Stimulated activated naive CD8-positive, alpha-beta T cell treated with anti-CD3 and anti-CD28 coated beads, Interleukin-15, Interleukin-2, amounts not matched to agents 100 U/mL and 50 U/mL, for 24 hours (primary cell): ENCODE data around the gene SUMO3.

Source experiments
- ATAC-seq: fragments of 150-1000 bp; cut with Tn5 transposase; one replicate; pipeline ENCODE4 v1.10.0; 2021
- DNase-seq: peaks from one replicate; pipeline ENCODE4 v3.0.0; 2021

SUMO3 gene

DNA sequence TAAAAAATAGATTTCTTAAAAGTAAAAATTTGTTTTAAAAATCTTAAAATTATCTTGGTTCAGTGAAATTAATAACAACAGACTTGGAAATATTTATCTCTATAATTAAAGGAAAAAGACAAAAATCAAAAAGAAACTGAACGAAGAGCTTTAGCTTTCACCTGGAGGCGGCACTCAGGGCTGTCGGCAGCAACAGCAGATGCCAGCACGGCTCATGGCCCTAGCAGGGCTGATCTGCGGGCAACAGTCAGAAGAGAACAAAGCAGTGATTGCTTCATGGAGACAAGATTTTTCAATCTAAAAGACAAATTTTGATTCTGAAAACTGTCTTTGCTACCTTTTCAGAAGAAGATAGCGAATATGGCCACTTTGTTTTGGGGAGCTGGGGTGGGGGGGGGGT lies 38.9 kb downstream of the SUMO3 start:
- DNase-seq (no peak), ATAC-seq (no peak)

GRCh38 chr21:44778499-44778911 lies 39.4 kb downstream of the SUMO3 start:
- ATAC-seq (no peak), DNase-seq (no peak)

- ATAC-seq: no peak
- no peak for DNase-seq
Observed at GRCh38 chr21:44778094-44778493, 39.8 kb downstream of the SUMO3 start.

DNA sequence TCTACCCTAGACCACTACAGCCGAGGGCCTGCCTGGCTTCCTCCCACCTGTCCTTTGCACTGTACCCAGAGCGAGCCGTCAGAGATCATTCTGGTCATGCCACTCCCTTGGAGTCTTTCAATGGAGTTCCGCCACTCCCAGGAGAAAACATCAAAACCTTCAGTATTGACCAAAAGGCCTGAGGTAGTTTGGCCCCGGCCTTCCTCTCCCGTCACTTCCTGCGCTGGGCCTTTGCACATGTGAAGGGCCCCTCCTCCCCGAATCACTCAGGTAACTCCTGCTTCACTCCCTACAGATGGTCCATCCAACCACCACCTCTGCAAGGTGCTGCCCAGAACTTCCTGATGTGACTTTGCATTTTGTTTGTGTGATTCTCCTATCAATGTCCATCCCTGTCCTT lies 42.9 kb downstream of the SUMO3 start:
- DNase-seq (no peak), ATAC-seq (no peak)

DNA sequence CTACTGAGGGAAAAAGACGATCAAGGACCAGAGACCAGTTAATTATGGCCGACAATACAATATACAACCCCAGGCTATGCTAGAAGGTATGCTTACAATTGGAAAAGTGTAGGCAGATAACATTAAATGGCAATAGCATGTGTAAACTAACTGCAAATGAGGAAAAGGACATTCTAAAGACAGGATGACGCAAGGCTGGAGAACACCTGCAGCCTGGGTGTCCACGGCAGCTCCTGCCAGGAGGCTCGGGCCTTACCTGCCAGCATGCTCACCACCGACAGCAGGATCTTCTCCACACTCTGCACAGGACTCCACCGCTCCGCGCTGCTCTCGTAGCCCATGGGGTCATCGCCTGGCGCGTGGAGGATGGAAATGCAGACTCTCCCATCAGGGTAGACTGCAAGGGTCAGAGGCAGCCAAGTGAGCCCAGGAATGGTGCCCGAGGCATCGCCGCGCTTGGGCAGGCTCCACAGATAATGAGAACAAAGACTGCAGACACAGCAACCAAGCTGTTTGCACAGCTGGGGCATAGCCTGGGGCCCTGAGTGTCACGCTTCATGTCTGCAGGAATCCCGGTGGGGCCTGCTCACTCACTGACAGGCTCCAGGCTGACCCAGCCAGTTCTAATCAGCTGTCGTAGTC lies 44.5 kb downstream of the SUMO3 start:
- no peak for DNase-seq
- no peak for ATAC-seq

GRCh38 chr21:44771896-44772525 lies 45.9 kb downstream of the SUMO3 start:
- ATAC-seq: no peak
- no peak for DNase-seq

DNA sequence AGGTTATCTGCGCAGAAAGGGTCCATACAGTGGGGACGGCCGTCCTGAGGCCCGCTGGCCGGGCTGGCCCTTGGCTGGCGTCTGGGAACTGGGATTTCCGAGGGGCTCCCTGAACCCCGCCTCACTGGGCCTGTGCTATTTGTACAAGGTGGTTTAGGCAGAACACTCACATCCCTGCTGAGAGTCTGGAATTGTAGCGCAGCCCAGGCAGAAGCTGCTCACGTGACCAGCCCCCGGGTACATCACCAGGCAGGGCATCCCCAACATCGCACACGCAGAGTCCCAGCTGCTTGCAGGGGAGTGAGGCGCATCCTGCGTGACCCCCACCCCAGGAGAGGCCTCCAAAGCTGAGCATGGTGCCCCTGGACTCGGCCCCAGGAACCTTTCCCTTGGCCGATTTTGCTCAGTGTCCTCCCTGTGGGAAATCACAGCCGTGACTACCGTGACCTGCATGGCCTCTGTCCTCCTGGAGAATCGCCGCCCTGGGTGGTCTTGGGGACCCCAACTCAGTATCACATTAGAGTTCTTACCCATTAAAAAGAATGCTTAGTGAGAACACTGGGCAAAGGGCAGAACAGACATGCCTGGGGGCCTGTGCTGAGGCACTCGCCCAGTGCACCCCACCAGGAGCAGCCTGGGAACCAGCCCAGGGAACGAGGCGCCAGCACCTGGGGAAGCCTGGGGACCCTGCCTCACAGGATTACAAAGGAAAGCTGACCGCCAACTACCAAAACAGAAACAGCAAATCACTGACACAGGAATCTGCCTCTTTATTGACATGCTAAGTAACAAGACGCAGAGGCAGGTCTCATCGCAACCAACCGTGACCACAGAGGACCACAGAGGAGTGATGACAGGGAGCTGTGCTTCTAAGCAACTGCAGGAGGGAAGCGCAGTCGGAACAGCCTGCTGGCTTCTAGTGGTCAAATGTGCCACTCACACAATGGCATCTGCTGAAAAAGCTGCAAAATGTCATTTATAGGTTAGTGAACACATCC lies 49.7 kb downstream of the SUMO3 start:
- ATAC-seq: peak; percentile 3
- no peak for DNase-seq

DNA sequence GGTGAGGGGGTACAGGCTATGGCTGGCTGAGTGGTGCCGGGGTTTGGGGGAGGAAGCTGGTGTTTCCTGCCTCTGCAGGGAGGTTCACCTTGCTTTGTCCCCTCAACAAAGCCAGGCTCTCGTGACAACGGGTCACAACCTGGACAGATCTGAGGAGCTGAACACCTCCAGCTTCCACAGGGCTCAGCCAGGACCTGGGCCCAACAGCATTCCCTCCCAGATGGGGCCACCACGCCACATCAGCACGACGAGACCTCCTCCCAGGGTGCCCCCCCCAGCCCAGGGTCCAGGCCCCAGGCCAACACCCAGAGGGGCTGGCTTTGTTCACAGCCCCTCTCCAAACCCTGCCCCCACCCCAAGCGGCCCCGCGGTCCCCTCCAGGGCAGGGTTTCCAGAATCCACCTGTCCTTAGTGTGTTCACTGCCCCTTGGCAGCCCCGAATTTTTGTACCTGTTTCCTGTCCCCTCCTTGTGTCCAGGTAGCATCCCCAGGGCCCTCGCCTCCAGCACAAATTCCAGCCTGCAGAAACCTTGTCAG lies 51.0 kb downstream of the SUMO3 start:
- ATAC-seq (no peak), DNase-seq (no peak)

DNA sequence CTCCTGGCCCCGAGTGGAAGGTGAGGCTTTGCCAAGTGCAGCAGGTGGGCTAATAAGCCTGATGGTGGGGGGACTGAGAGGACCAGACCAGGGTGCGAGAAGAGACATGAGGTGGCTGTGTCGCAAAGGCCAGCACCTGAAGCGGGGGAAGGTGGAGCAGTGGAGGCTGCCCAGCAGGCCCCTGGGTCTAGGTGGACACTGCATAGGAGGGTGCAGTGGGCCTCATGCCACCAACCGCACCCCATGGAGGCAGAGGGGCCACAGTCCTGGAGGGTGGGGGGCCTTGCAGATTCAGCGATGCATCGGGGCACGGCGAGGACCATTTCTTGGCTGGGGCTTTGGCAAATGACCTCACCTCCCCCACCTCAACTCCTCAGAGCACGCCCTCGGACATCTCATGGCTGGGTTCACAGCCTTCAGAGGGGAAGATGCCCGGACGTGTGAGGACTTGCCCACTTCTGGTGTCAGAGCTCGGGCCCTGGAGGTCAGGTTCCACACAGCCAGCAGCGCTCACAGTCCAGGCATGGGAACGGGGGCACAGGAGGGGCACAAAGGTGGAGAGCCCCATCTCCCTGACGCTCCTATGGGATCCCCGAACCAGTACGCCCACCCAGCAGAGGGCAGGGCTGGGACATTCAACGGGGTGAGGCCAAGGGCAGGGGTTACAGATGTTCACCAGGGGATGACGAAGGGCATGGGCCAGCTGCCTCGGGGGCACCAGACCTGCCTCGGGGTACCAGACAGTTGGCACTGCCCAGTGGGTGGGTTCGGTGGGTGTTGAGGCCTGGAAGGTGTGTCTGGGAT lies 51.6 kb downstream of the SUMO3 start:
- ATAC-seq: no peak
- DNase-seq: no peak

GRCh38 chr21:44765231-44766013 lies 52.4 kb downstream of the SUMO3 start:
- ATAC-seq (peak; percentile 53), DNase-seq (peak; percentile 17)

DNA sequence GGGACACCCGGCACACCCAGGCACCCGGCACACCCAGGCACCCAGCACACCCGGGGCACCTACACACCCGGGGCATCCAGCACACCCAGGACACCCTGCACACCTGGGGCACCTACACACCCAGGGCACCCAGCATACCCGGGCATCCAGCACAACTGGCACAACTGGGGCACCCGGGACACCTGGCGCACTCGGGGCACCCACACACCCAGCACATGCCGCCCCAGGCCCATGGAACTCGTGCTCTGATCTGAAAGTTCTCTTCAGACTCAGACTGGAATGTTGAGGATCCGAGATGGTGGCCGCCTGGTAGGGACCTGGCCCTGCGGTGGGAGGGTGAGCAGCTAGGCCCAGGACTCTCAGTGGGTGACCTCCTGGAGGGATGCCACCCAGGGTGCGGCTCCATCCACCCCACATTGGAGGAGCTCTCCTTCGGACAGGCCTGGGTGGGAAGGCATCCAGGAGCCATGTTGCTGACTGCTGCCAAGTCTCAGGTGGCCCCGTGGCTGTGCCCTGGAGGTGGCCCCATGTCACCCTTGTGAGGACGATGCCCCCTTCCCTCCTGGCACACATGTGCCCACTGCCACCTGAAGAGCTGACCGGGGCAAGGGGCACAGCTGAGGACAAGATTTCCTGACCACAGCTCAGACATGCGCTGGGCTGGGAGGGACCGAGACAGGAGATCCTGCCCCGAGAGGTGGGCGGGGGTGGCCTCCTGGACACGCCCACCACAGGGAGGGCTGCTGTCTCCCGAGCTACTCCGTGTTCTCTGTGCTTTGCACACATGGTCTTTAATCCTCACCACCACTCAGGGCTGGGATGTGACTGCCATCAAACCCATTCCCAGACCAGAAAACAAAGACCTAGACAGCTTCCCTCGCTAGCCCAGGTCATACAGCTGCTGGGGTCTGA lies 53.3 kb downstream of the SUMO3 start:
- no peak for DNase-seq
- ATAC-seq: peak; percentile 5

DNA sequence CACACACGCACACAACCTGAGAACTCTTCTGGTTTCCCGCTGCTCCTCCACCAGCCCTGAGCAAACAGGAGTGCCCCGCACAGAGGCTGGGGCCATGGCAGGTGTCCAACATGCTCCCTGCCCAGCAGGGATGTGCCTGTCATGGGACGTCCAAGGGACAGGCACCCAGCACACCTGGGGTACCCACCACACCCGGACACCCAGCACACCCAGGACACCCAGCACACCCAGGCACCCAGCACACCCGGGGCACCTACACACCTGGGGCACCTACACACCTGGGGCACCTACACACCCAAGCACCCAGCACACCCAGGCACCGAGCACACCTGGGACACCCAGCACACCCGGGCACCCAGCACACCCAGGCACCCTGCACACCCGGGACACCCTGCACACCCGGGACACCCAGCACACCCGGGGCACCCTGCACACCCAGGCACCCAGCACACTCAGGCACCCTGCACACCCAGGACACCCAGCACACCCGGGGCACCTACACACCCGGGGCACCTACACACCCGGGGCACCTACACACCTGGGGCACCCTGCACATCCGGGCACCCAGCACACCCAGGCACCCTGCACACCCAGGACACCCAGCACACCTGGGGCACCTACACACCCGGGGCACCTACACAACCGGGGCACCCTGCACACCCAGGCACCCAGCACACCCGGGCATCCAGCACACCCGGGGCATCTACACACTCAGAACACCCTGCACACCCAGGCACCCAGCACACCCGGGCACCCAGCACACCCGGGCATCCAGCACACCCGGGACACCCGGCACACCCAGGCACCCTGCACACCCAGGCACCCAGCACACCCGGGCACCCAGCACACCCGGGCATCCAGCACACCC lies 54.2 kb downstream of the SUMO3 start:
- no peak for DNase-seq

GRCh38 chr21:44763050-44763378 lies 54.8 kb downstream of the SUMO3 start:
- DNase-seq: no peak
- no peak for ATAC-seq

More for the DNA sequence above, 54.2 kb downstream of the SUMO3 start:
- no peak for ATAC-seq

- ATAC-seq (no peak), DNase-seq (no peak)
Observed at GRCh38 chr21:44762221-44763049, 55.4 kb downstream of the SUMO3 start.

- ATAC-seq: no peak
- no peak for DNase-seq
Observed at GRCh38 chr21:44761747-44762208, 56.1 kb downstream of the SUMO3 start.

DNA sequence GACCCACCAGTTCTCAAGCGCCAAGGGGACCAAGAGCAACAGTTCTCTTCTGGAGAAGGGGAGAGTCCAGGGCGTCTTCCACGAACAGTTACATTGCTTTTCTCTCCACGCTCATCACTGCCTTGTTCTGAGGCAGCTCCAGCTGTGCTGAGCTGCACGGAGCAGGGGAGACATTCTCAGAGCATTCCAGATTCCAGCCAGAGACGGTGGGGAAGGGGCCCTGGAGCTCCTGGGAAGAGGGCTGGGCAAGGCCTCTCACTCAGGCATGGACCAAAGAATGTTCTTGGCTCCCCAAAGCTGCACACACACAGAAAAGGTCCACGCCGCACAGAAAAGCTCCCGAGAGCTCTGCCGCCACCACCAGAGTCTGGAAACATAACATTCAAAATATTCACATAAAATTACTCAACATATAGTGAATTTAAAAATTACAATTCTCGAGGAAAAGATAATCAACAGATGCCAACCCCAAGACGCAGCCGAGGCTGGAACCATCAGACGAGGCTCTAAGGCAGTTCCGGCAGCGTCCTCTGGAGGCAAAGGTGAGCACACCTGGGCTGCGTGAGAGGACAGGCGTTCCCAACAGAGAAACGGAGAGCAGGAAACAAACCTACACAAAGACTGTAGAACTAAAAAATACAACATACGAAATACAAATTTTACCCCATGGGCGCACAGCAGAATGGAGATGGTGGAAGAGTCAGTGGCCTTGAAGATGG lies 56.7 kb downstream of the SUMO3 start:
- DNase-seq: no peak
- ATAC-seq: no peak

GRCh38 chr21:44760376-44760775 lies 57.5 kb downstream of the SUMO3 start:
- DNase-seq: no peak

More at GRCh38 chr21:44760376-44760775, 57.5 kb downstream of the SUMO3 start:
- ATAC-seq: no peak
